Measurements from ENCODE around the gene MAN1C1. TPM values are rescaled to one million over a fixed set of nuclear protein-coding genes. Genes with fewer than 3 reads are reported as not detected.

Gene MAN1C1
- total and polyA plus RNA-seq, 9 of the 15 experiments (the other 6 are each of a cell fraction or from before 2014, with no cell fraction given), result 0.04 to 0.44 (median 0.10) TPM; not detected in 3

- WGBS (ENCODE audit: insufficient coverage, low coverage, missing lambda C conversion rate), result 58% methylated on average over 25 of the region's 27 CpGs
- ChIA-PET POLR2A (no interaction called here), CTCF (ENCODE audit: low intra/inter-chr PET ratio) (no interaction called here)
- Histone ChIP-seq H3K9me3 (replicated peaks; ENCODE audit: control insufficient read depth, insufficient read depth, low read depth, low read length) (no peaks in the 10 kb centered on the region; the same call in 1 of the 2 replicates), H3K4me3 (no peak overlapping the region), H3K4me2 (ENCODE audit: insufficient read depth, low read length) (no peak overlapping the region), H3K9ac (ENCODE audit: insufficient read depth in 1 of 2, low read depth in 2 of 2, low read length in 2 of 2) (no peak overlapping the region), H3K9me1 (ENCODE audit: control insufficient read depth, insufficient read depth, low read length) (no peaks in the 10 kb centered on the region), H3K36me3 (ENCODE audit: control insufficient read depth, insufficient read depth, low read length) (no peaks in the 10 kb centered on the region), H3K27me3 (ENCODE audit: control insufficient read depth in 2 of 2, insufficient read depth in 2 of 2, low read length in 2 of 2) (peaks cover 0 to 28% of the 10 kb centered on the region in 2 experiments; a peak in 3 of 5 replicates), H3K79me2 (ENCODE audit: control insufficient read depth, insufficient read depth, low read length) (no peaks in the 10 kb centered on the region), H2AFZ (ENCODE audit: low read depth, low read length) (no peak overlapping the region), H3K27ac (ENCODE audit: extremely low read depth, low read depth, low read length) (no peak overlapping the region), H4K20me1 (replicated peaks; ENCODE audit: control insufficient read depth, insufficient read depth, low read length) (peaks cover 10% of the 10 kb centered on the region; the same call in 1 of the 2 replicates), H3K4me1 (replicated peaks in 1 of 2; ENCODE audit: control insufficient read depth in 2 of 2, insufficient read depth in 2 of 2, low read length in 2 of 2) (peaks cover 8 to 26% of the 10 kb centered on the region in 2 experiments; a peak in 4 of 5 replicates)
- intact Hi-C loops (cut with micrococcal nuclease) (no loop called here), in situ Hi-C loops (cut with MboI) (no loop called here)
- ATAC-seq (no peak), DNase-seq (ENCODE audit: extremely low read depth in 1 of 4, low spot score in 3 of 4) (no peak), FAIRE-seq (no peak)
- no TSS peak for BruUV-seq (replicated peaks)
- TF ChIP-seq ZNF583 (CRISPR knock-in tag; IDR thresholded peaks at IDR 0.05) (no peak), MED1 (CRISPR knock-in tag; IDR thresholded peaks at IDR 0.05; ENCODE audit: borderline replicate concordance) (peak; percentile 67; the same call in 1 of the 2 replicates)
These were observed 153.2 kb downstream of the MAN1C1 start for GRCh38 chr1:25769625-25770383.

GRCh38 chr1:25770541-25771220 is 154.1 kb downstream of the MAN1C1 start:
- Histone ChIP-seq H2AFZ (ENCODE audit: low read depth, low read length) (no peak overlapping the region), H3K4me3 (no peak overlapping the region), H4K20me1 (replicated peaks; ENCODE audit: control insufficient read depth, insufficient read depth, low read length) (peaks cover 7% of the 10 kb centered on the region; the same call in 1 of the 2 replicates), H3K79me2 (ENCODE audit: control insufficient read depth, insufficient read depth, low read length) (no peaks in the 10 kb centered on the region), H3K4me1 (replicated peaks in 1 of 2; ENCODE audit: control insufficient read depth in 2 of 2, insufficient read depth in 2 of 2, low read length in 2 of 2) (peaks cover 5 to 31% of the 10 kb centered on the region in 2 experiments; a peak in 4 of 5 replicates), H3K9me3 (replicated peaks; ENCODE audit: control insufficient read depth, insufficient read depth, low read depth, low read length) (no peaks in the 10 kb centered on the region; the same call in 1 of the 2 replicates), H3K9ac (ENCODE audit: insufficient read depth in 1 of 2, low read depth in 2 of 2, low read length in 2 of 2) (peak overlapping the region in 1 of 2 experiments; percentile 39; a peak in 1 of 4 replicates), H3K36me3 (ENCODE audit: control insufficient read depth, insufficient read depth, low read length) (no peaks in the 10 kb centered on the region), H3K9me1 (ENCODE audit: control insufficient read depth, insufficient read depth, low read length) (no peaks in the 10 kb centered on the region), H3K4me2 (ENCODE audit: insufficient read depth, low read length) (no peak overlapping the region), H3K27me3 (ENCODE audit: control insufficient read depth in 2 of 2, insufficient read depth in 2 of 2, low read length in 2 of 2) (peaks cover 4 to 36% of the 10 kb centered on the region in 2 experiments; a peak in 4 of 5 replicates), H3K27ac (ENCODE audit: extremely low read depth, low read depth, low read length) (no peak overlapping the region)
- no TSS peak for BruUV-seq (replicated peaks)
- ChIA-PET CTCF (ENCODE audit: low intra/inter-chr PET ratio) (no interaction called here), POLR2A (interaction anchor here (0.6 to 2.1 kb wide), 2 partner anchors 12 to 201 kb away, joined by 3 to 8 read pairs; no protein-coding TSS in a partner anchor)
- WGBS (ENCODE audit: insufficient coverage, low coverage, missing lambda C conversion rate), result 69% methylated on average over 12 of the region's 14 CpGs
- in situ Hi-C loops (cut with MboI) (no loop called here), intact Hi-C loops (cut with micrococcal nuclease) (no loop called here)
- DNase-seq (ENCODE audit: extremely low read depth in 1 of 4, low spot score in 3 of 4), result no peak
- no peak for ATAC-seq
- FAIRE-seq, result no peak
- TF ChIP-seq POU5F1 (IDR thresholded peaks at IDR 0.05; ENCODE audit: borderline replicate concordance, low read depth, low read length, partially characterized antibody) (no peak), DDX20 (tag; IDR thresholded peaks at IDR 0.05; ENCODE audit: low read depth) (no peak), ZBTB11 (CRISPR knock-in tag; IDR thresholded peaks at IDR 0.05) (no peak), KLF6 (CRISPR knock-in tag; IDR thresholded peaks at IDR 0.05; ENCODE audit: borderline replicate concordance) (no peak)
